ENCODE results near the gene MS4A13. TPM values are rescaled to one million over a fixed set of nuclear protein-coding genes. Genes with fewer than 3 reads are reported as not detected.

MS4A13 gene
- total and polyA plus RNA-seq, 10 of the 15 experiments (the other 5 are each of a cell fraction or from before 2014, with no cell fraction given): not detected

DNA sequence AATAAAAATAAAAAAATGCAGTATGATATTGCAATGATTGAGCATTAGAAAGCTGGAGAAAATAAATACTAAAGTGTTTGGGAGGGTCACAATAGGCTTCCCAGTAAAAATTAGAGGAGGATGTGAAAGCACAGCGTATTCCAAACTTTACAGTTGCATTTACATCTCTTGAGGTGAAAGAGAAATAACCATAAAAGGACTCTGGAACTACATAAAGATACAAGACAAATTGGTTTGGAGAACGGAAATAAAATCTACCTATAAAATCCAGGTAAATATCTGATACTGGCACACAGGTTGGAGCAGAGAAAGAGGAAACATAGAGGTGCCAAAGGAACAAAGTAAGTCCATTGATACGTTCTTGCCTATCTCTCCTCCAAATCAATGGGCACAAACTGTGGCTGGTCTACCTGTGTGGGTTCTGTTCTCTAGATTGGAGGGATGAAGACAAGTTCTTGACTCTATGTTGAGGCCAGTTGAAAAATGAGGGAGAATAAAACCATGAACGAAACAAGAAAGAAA, 22.6 kb upstream of the MS4A13 start, which contains the start of gene MS4A12 (continued):
- TF ChIP-seq, protein P1, sequence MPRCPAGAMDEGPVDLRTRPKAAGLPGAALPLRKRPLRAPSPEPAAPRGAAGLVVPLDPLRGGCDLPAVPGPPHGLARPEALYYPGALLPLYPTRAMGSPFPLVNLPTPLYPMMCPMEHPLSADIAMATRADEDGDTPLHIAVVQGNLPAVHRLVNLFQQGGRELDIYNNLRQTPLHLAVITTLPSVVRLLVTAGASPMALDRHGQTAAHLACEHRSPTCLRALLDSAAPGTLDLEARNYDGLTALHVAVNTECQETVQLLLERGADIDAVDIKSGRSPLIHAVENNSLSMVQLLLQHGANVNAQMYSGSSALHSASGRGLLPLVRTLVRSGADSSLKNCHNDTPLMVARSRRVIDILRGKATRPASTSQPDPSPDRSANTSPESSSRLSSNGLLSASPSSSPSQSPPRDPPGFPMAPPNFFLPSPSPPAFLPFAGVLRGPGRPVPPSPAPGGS (IDR thresholded peaks at IDR 0.05; ENCODE audit: borderline replicate concordance, insufficient read depth, low read depth, low read length, poor library complexity, severe bottlenecking): no peak
- TF ChIP-seq RELA (IDR thresholded peaks at IDR 0.05; ENCODE audit: borderline replicate concordance, partially characterized antibody): no peak
- TF ChIP-seq RBBP5 (conservative IDR thresholded peaks at IDR 0.05): no peak
- no peak for TF ChIP-seq TAF1 (IDR thresholded peaks at IDR 0.05; ENCODE audit: borderline replicate concordance, low read depth, low read length)
- no peak for TF ChIP-seq FOXK2 (IDR thresholded peaks at IDR 0.05)
- TF ChIP-seq, protein P2, sequence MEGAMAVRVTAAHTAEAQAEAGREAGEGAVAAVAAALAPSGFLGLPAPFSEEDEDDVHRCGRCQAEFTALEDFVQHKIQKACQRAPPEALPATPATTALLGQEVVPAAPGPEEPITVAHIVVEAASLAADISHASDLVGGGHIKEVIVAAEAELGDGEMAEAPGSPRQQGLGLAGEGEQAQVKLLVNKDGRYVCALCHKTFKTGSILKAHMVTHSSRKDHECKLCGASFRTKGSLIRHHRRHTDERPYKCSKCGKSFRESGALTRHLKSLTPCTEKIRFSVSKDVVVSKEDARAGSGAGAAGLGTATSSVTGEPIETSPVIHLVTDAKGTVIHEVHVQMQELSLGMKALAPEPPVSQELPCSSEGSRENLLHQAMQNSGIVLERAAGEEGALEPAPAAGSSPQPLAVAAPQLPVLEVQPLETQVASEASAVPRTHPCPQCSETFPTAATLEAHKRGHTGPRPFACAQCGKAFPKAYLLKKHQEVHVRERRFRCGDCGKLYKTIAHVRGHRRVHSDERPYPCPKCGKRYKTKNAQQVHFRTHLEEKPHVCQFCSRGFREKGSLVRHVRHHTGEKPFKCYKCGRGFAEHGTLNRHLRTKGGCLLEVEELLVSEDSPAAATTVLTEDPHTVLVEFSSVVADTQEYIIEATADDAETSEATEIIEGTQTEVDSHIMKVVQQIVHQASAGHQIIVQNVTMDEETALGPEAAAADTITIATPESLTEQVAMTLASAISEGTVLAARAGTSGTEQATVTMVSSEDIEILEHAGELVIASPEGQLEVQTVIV (IDR thresholded peaks at IDR 0.05; ENCODE audit: borderline replicate concordance, partially characterized antibody): no peak

DNA sequence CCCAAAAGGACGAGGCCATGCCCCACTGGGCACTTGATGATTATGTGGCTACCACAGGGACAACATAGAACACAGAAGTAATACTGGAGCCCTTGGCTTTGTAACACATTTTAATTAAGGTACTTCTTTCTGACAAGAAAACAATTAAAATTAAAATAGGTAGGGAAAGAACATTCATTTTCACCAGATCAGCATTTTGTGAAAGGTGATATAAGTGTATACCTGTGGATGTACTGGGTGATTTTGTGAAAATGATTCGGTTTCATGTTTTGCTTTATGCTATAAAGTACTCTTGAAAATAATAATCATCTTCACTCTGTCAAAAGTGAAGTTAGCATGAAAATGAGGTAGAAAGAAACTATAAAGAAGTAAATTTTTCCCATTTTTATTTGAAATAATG, 21.7 kb upstream of the MS4A13 start:
- ATAC-seq (no peak), DNase-seq (ENCODE audit: low read depth, low spot score) (no peak), FAIRE-seq (no peak)
- intact Hi-C loops (cut with micrococcal nuclease; ENCODE audit: unreplicated experiment): no loop called here
- H3K4me1 ChIP-seq (ENCODE audit: control insufficient read depth, insufficient read depth, low read length): peaks cover 11% of the 10 kb centered on the region
- no peak overlapping the region for H3K27ac ChIP-seq (ENCODE audit: control insufficient read depth, insufficient read depth)
- WGBS (ENCODE audit: insufficient coverage, insufficient replicate concordance, low lambda C conversion rate, missing lambda C conversion rate): 40% methylated on average over 2 of the region's 2 CpGs
- SMC1A ChIA-PET (ENCODE audit: uncharacterized antibody, unreplicated experiment): interaction anchor here (1.0 to 1.1 kb wide), 2 partner anchors 8 to 12 kb away, joined by 3 read pairs; no protein-coding TSS in a partner anchor
- no peaks in the 10 kb centered on the region for H4K20me1 ChIP-seq (ENCODE audit: control insufficient read depth, insufficient read depth)
- H3K9ac ChIP-seq (ENCODE audit: control insufficient read depth, insufficient read depth, low read length): no peak overlapping the region
- no peaks in the 10 kb centered on the region for H3K9me3 ChIP-seq (replicated peaks; ENCODE audit: control insufficient read depth, insufficient read depth, low read length)
- POLR2A ChIA-PET: no interaction called here
- RAD21 ChIA-PET (ENCODE audit: unreplicated experiment): no interaction called here
- H3K27me3 ChIP-seq (replicated peaks in 1 of 2; ENCODE audit: control insufficient read depth in 2 of 2, insufficient read depth in 2 of 2, low read length in 1 of 2): no peaks in the 10 kb centered on the region
- H3K79me2 ChIP-seq (ENCODE audit: control insufficient read depth, insufficient read depth, low read length): no peaks in the 10 kb centered on the region
- CTCF ChIA-PET: interaction anchor here (1.1 to 2.8 kb wide), 4 partner anchors 125 to 159 kb away, joined by 3 to 10 read pairs (median 7); no protein-coding TSS in a partner anchor
- H3K36me3 ChIP-seq (ENCODE audit: control insufficient read depth in 2 of 2, insufficient read depth in 2 of 2, low read length in 1 of 2): no peaks in the 10 kb centered on the region
- in situ Hi-C loops (cut with MboI): no loop called here
- no peak overlapping the region for H3K4me2 ChIP-seq (ENCODE audit: control insufficient read depth, insufficient read depth)
- BruUV-seq (replicated peaks): no TSS peak
- no peak overlapping the region for H3K4me3 ChIP-seq
- no peak overlapping the region for H2AFZ ChIP-seq (ENCODE audit: control insufficient read depth, low read depth, low read length)
- TF ChIP-seq RBBP5 (conservative IDR thresholded peaks at IDR 0.05): no peak
- TF ChIP-seq, protein P3, sequence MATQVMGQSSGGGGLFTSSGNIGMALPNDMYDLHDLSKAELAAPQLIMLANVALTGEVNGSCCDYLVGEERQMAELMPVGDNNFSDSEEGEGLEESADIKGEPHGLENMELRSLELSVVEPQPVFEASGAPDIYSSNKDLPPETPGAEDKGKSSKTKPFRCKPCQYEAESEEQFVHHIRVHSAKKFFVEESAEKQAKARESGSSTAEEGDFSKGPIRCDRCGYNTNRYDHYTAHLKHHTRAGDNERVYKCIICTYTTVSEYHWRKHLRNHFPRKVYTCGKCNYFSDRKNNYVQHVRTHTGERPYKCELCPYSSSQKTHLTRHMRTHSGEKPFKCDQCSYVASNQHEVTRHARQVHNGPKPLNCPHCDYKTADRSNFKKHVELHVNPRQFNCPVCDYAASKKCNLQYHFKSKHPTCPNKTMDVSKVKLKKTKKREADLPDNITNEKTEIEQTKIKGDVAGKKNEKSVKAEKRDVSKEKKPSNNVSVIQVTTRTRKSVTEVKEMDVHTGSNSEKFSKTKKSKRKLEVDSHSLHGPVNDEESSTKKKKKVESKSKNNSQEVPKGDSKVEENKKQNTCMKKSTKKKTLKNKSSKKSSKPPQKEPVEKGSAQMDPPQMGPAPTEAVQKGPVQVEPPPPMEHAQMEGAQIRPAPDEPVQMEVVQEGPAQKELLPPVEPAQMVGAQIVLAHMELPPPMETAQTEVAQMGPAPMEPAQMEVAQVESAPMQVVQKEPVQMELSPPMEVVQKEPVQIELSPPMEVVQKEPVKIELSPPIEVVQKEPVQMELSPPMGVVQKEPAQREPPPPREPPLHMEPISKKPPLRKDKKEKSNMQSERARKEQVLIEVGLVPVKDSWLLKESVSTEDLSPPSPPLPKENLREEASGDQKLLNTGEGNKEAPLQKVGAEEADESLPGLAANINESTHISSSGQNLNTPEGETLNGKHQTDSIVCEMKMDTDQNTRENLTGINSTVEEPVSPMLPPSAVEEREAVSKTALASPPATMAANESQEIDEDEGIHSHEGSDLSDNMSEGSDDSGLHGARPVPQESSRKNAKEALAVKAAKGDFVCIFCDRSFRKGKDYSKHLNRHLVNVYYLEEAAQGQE (IDR thresholded peaks at IDR 0.05; ENCODE audit: low read depth, low read length): no peak
- no peak for TF ChIP-seq CHD1 (IDR thresholded peaks at IDR 0.05; ENCODE audit: low read depth, low read length)
- no peak for TF ChIP-seq SUPT20H (IDR thresholded peaks at IDR 0.05; ENCODE audit: borderline replicate concordance, control insufficient read depth, low read depth, low read length)
- TF ChIP-seq CBX3 (IDR thresholded peaks at IDR 0.05; ENCODE audit: borderline replicate concordance, low read depth): no peak
- no peak for TF ChIP-seq ZBED1 (IDR thresholded peaks at IDR 0.05; ENCODE audit: borderline replicate concordance)
- TF ChIP-seq, protein P4, sequence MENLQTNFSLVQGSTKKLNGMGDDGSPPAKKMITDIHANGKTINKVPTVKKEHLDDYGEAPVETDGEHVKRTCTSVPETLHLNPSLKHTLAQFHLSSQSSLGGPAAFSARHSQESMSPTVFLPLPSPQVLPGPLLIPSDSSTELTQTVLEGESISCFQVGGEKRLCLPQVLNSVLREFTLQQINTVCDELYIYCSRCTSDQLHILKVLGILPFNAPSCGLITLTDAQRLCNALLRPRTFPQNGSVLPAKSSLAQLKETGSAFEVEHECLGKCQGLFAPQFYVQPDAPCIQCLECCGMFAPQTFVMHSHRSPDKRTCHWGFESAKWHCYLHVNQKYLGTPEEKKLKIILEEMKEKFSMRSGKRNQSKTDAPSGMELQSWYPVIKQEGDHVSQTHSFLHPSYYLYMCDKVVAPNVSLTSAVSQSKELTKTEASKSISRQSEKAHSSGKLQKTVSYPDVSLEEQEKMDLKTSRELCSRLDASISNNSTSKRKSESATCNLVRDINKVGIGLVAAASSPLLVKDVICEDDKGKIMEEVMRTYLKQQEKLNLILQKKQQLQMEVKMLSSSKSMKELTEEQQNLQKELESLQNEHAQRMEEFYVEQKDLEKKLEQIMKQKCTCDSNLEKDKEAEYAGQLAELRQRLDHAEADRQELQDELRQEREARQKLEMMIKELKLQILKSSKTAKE (IDR thresholded peaks at IDR 0.05; ENCODE audit: low read depth, poor library complexity, severe bottlenecking): no peak
- no peak for TF ChIP-seq TARDBP (IDR thresholded peaks at IDR 0.05; ENCODE audit: borderline replicate concordance)
